K562 (cell line): ENCODE measurements around the gene CNTF. TPM values are rescaled to one million over a fixed set of nuclear protein-coding genes. Genes with fewer than 3 reads are reported as not detected.

Experiments used
- BCOR ChIP-seq: fragments of 450-650 bp; IDR thresholded peaks from 2 replicates; pipeline ENCODE4 v1.6.1; 2016
- CGGBP1 ChIP-seq: fragments of 250-450 bp; sonication (Bioruptor Pico); IDR thresholded peaks from 2 replicates; pipeline ENCODE4 v1.9.0; 2021; ENCODE audit warnings: mild to moderate bottlenecking
- ILK ChIP-seq: fragments of 450-650 bp; IDR thresholded peaks from 2 replicates; pipeline ENCODE4 v1.6.1; 2016; ENCODE audit warnings: missing genetic modification characterization, low read depth, mild to moderate bottlenecking, missing compliant biosample characterization, moderate library complexity, borderline replicate concordance
- JUN ChIP-seq, 2 experiments: sonication (generic) in 1 of 2; formaldehyde crosslinking in 1 of 2; IDR thresholded peaks; 2 replicates each; pipeline versions ENCODE4 v1.6.1 to v1.8.0; 2012 to 2022; ENCODE audit warnings: borderline replicate concordance in 2 of 2, mild to moderate bottlenecking in 2 of 2, improper control_type of control experiment in 1 of 2, low read depth in 1 of 2, low read length in 1 of 2, missing genetic modification reagents in 1 of 2
- LCOR ChIP-seq: sonication (generic); formaldehyde crosslinking; IDR thresholded peaks from 2 replicates; pipeline ENCODE4 v1.8.0; 2022; ENCODE audit warnings: mild to moderate bottlenecking, missing genetic modification reagents
- MCM2 ChIP-seq: fragments of 450-650 bp; IDR thresholded peaks from 2 replicates; pipeline ENCODE4 v1.6.1; 2017; ENCODE audit warnings: low read depth, mild to moderate bottlenecking
- MYNN ChIP-seq, 2 experiments: sonication (generic); formaldehyde crosslinking in 1 of 2; IDR thresholded peaks; 2 replicates each; pipeline versions ENCODE4 v1.5.0 to v1.6.1; 2016 to 2020; ENCODE audit warnings: antibody characterized with exemption in 1 of 2, missing genetic modification reagents in 1 of 2
- NFRKB ChIP-seq: fragments of 450-650 bp; IDR thresholded peaks from 2 replicates; pipeline ENCODE4 v1.6.1; 2016; ENCODE audit warnings: low read depth
- PHF8 ChIP-seq: fragments of 200-600 bp; sonication (generic); IDR thresholded peaks from 2 replicates; pipeline ENCODE4 v1.6.1; 2012; ENCODE audit warnings: mixed run types, mild to moderate bottlenecking, inconsistent platforms, low read length, moderate library complexity, borderline replicate concordance
- RERE ChIP-seq: sonication (generic); formaldehyde crosslinking; IDR thresholded peaks from 2 replicates; pipeline ENCODE4 v1.8.0; 2023; ENCODE audit warnings: missing genetic modification reagents, mild to moderate bottlenecking, borderline replicate concordance
- RFX7 ChIP-seq: fragments of 250-450 bp; sonication (Bioruptor Pico); IDR thresholded peaks from 2 replicates; pipeline ENCODE4 v1.5.1; 2021; ENCODE audit warnings: mild to moderate bottlenecking
- SETDB1 ChIP-seq: IDR thresholded peaks from one replicate; pipeline ENCODE4 v1.6.1; 2012; ENCODE audit warnings: low read length, control low read depth, inconsistent platforms
- SIRT6 ChIP-seq: IDR thresholded peaks from one replicate; pipeline ENCODE4 v1.6.1; 2012; ENCODE audit warnings: low read depth, mild to moderate bottlenecking, control low read depth, inconsistent platforms, low read length, moderate library complexity
- TBL1XR1 ChIP-seq, 2 experiments: IDR thresholded peaks; 2 replicates each; pipeline ENCODE4 v1.6.1; 2012; ENCODE audit warnings: improper control_type of control experiment in 2 of 2, low read length in 2 of 2, mild to moderate bottlenecking in 1 of 2
- ZBTB26 ChIP-seq: fragments of 450-650 bp; formaldehyde crosslinking; IDR thresholded peaks from 2 replicates; pipeline ENCODE4 v1.4.0; 2022; ENCODE audit warnings: missing genetic modification characterization
- ZC3H8 ChIP-seq: fragments of 450-650 bp; IDR thresholded peaks from 2 replicates; pipeline ENCODE4 v1.6.1; 2017
- ZNF133 ChIP-seq: fragments of 250-450 bp; sonication (Bioruptor Pico); IDR thresholded peaks from 2 replicates; pipeline ENCODE4 v1.4.0; 2020; ENCODE audit warnings: mild to moderate bottlenecking
- ZNF277 ChIP-seq: fragments of 250-450 bp; sonication (Bioruptor Pico); IDR thresholded peaks from 2 replicates; pipeline ENCODE4 v1.8.0; 2022; ENCODE audit warnings: inconsistent platforms, mild to moderate bottlenecking, moderate library complexity, borderline replicate concordance
- ZNF431 ChIP-seq: sonication (generic); formaldehyde crosslinking; IDR thresholded peaks from 2 replicates; pipeline ENCODE4 v1.8.0; 2022; ENCODE audit warnings: mild to moderate bottlenecking, missing genetic modification reagents
- ZNF707 ChIP-seq: fragments of 250-450 bp; sonication (Bioruptor Pico); conservative IDR thresholded peaks from 2 replicates; pipeline ENCODE4 v1.8.0; 2022; ENCODE audit warnings: inconsistent platforms, mild to moderate bottlenecking, moderate library complexity
- ZNF778 ChIP-seq: fragments of 450-650 bp; formaldehyde crosslinking; IDR thresholded peaks from 2 replicates; pipeline ENCODE4 v1.4.0; 2020; ENCODE audit warnings: mild to moderate bottlenecking, moderate library complexity
- polyA plus RNA-seq, 8 experiments: library from polyadenylated mRNA; depleted of rRNA in 4 of 8; stranded (reverse) in 5 of 8; unstranded in 3 of 8; fragments of >200 nt; fragmentation: Nextera tagmentation in 2 of 8; fragmentation: Illumina TruSeq in 1 of 8; extraction: Ambion mirVana in 2 of 8; extraction: Trizol in 1 of 8; gene quantifications; 2 replicates each; pipeline versions ENCODE4 v1.2.1 to v1.2.3, GENCODE V29; 2011 to 2014; ENCODE audit warnings: inconsistent platforms in 1 of 8, missing spikeins in 1 of 8
- total RNA-seq, 7 experiments: library from RNA; depleted of rRNA in 6 of 7; stranded (reverse); fragments of >200 nt in 6 of 7; fragmentation: Illumina TruSeq in 2 of 7; extraction: Trizol in 2 of 7; gene quantifications; 2 replicates each; pipeline versions ENCODE4 v1.2.1 to v1.2.3, GENCODE V29; 2011 to 2021; ENCODE audit warnings: low replicate concordance in 1 of 7

The CNTF gene
- total and polyA plus RNA-seq, 9 of the 15 experiments (the other 6 are each of a cell fraction or from before 2014, with no cell fraction given), result 0.17 to 5.0 (median 2.3) TPM

- TF ChIP-seq RERE (CRISPR knock-in tag), result no peak
- no peak for TF ChIP-seq CGGBP1 (CRISPR knock-in tag)
- no peak for TF ChIP-seq ZNF431 (CRISPR knock-in tag)
- TF ChIP-seq ILK (tag), result no peak
- no peak for TF ChIP-seq SIRT6
- TF ChIP-seq LCOR, result no peak
- no peak for TF ChIP-seq RFX7
- TF ChIP-seq ZNF707 (CRISPR knock-in tag), result no peak
- no peak for TF ChIP-seq JUN (IDR thresholded peaks at IDR 0.05; ENCODE audit: borderline replicate concordance, low read depth, low read length)
- TF ChIP-seq JUN (CRISPR knock-in tag; IDR thresholded peaks at IDR 0.05; ENCODE audit: borderline replicate concordance), result no peak
- TF ChIP-seq ZNF277 (CRISPR knock-in tag), result no peak
- no peak for TF ChIP-seq BCOR
- TF ChIP-seq PHF8, result peak; percentile 41
- TF ChIP-seq MCM2, result no peak
- no peak for TF ChIP-seq ZNF133 (CRISPR knock-in tag)
- TF ChIP-seq TBL1XR1 (IDR thresholded peaks at IDR 0.05; ENCODE audit: low read length in 2 of 2), result no peak
- no peak for TF ChIP-seq ZNF778 (CRISPR knock-in tag)
- TF ChIP-seq SETDB1, result no peak
- no peak for TF ChIP-seq MYNN (IDR thresholded peaks at IDR 0.05)
- TF ChIP-seq MYNN (CRISPR knock-in tag; IDR thresholded peaks at IDR 0.05), result no peak
- peak; percentile 93 for TF ChIP-seq NFRKB
- no peak for TF ChIP-seq ZBTB26
- no peak for TF ChIP-seq ZC3H8
These were observed 43.8 kb upstream of the CNTF start, which contains the start of gene ZFP91 (continued) for GRCh38 chr11:58578635-58579191.
